Retinal pigment epithelial cell (primary cell): ENCODE data around the gene SMG5.

Source experiments
- DNase-seq: peaks from one replicate; pipeline ENCODE4 v3.0.0-alpha.2; 2010; ENCODE audit warnings: low read depth
- H3K4me3 ChIP-seq: 2 replicates; pipeline ENCODE4 v1.5.1; 2011; ENCODE audit warnings: mild to moderate bottlenecking, low read length, control low read depth, moderate library complexity
- CTCF ChIP-seq: conservative IDR thresholded peaks from 2 replicates; pipeline ENCODE4 v1.5.1; 2011; ENCODE audit warnings: low read depth, low read length, control low read depth, inconsistent platforms

SMG5 gene

GRCh38 chr1:156305215-156305614 is 22.6 kb upstream of the SMG5 start:
- H3K4me3 ChIP-seq, result no peak overlapping the region
- DNase-seq, result no peak
- no peak for TF ChIP-seq CTCF

GRCh38 chr1:156303241-156303640 is 20.6 kb upstream of the SMG5 start:
- no peak for TF ChIP-seq CTCF

GRCh38 chr1:156298852-156299357 is 16.3 kb upstream of the SMG5 start, which contains the start of gene VHLL:
Gene VHLL (minus strand): TSS chr1:156299307. CDS start chr1:156299189, 118 bp downstream.
- DNase-seq, result no peak
- no peak for TF ChIP-seq CTCF
- H3K4me3 ChIP-seq, result no peak within 1 kb of the TSS

More at GRCh38 chr1:156303241-156303640, 20.6 kb upstream of the SMG5 start:
- no peak for DNase-seq
- H3K4me3 ChIP-seq, result no peak overlapping the region

GRCh38 chr1:156295391-156295947 is 12.8 kb upstream of the SMG5 start, which contains the start of gene GLMP:
Gene GLMP (minus strand): TSS chr1:156295679. CDS start chr1:156295645, 34 bp downstream.
- no peak for TF ChIP-seq CTCF
- no peak for DNase-seq
- peak within 1 kb of the TSS; percentile 64 for H3K4me3 ChIP-seq

GRCh38 chr1:156293895-156294294 is 11.3 kb upstream of the SMG5 start:
- DNase-seq, result no peak
- no peak for TF ChIP-seq CTCF
- no peak overlapping the region for H3K4me3 ChIP-seq

- no peak overlapping the region for H3K4me3 ChIP-seq
- no peak for DNase-seq
- no peak for TF ChIP-seq CTCF
Measured at GRCh38 chr1:156293098-156293434, 10.4 kb upstream of the SMG5 start.
